HCT116 (cell line): ENCODE measurements around the gene TUBGCP5.

ENCODE experiments used
- ATF3 ChIP-seq: IDR thresholded peaks from 2 replicates; pipeline ENCODE4 v1.6.1; 2012
- CEBPB ChIP-seq: IDR thresholded peaks from 2 replicates; pipeline ENCODE4 v1.6.1; 2012; ENCODE audit warnings: low read depth
- CTCF ChIP-seq, 3 experiments: fragments of 200-600 bp in 1 of 3; sonication (generic) in 1 of 3; IDR thresholded peaks in 2 of 3; conservative IDR thresholded peaks in 1 of 3; 2 replicates each; pipeline ENCODE4 v1.5.1; 2012 to 2017; ENCODE audit warnings: low read depth in 2 of 3, low read length in 2 of 3, antibody characterized with exemption in 1 of 3, borderline replicate concordance in 1 of 3, control low read depth in 1 of 3, mild to moderate bottlenecking in 1 of 3, mixed read lengths in 1 of 3, mixed run types in 1 of 3, moderate library complexity in 1 of 3; ENCODE audit not compliant: insufficient read depth in 1 of 3
- EZH2 ChIP-seq: fragments of 200-600 bp; sonication (generic); IDR thresholded peaks from 2 replicates; pipeline ENCODE4 v1.6.1; 2017; ENCODE audit warnings: antibody characterized with exemption, mixed run types
- POLR2A ChIP-seq: IDR thresholded peaks from 2 replicates; pipeline ENCODE4 v1.7.0; 2011; ENCODE audit warnings: borderline replicate concordance; ENCODE audit not compliant: insufficient read depth, insufficient read length; ENCODE audit errors: extremely low read depth
- POLR2AphosphoS5 ChIP-seq: IDR thresholded peaks from 2 replicates; pipeline ENCODE4 v1.6.1; 2011; ENCODE audit warnings: mild to moderate bottlenecking, low read depth, low read length, moderate library complexity
- ZFX ChIP-seq: fragments of 450-650 bp; IDR thresholded peaks from 2 replicates; pipeline ENCODE4 v1.6.1; 2017

GRCh38 chr15:23065836-23066235 is 26.5 kb upstream of the TUBGCP5 start:
- TF ChIP-seq POLR2AphosphoS5: no peak
- no peak for TF ChIP-seq CTCF (IDR thresholded peaks at IDR 0.05 in 2 of 3, conservative IDR thresholded peaks at IDR 0.05 in 1 of 3; ENCODE audit: borderline replicate concordance in 1 of 3, insufficient read depth in 1 of 3, low read depth in 2 of 3, low read length in 2 of 3)
- TF ChIP-seq ATF3: no peak
- no peak for TF ChIP-seq EZH2
- TF ChIP-seq ZFX: no peak
- TF ChIP-seq CEBPB: no peak
- TF ChIP-seq POLR2A: no peak
